Subcutaneous adipose tissue (tissue), 4 donors: Measurements from ENCODE around the gene IRAK2. TPM values are rescaled to one million over a fixed set of nuclear protein-coding genes. Genes with fewer than 3 reads are reported as not detected.

Experiments
- total RNA-seq, 4 donors: library from RNA; depleted of rRNA; stranded (reverse); fragments of >200 nt; gene quantifications; one replicate each; pipeline ENCODE4 v1.1.0, GENCODE V29; 2016
- TF ChIP-seq, protein P1 (sequence below): fragments of 450-650 bp; IDR thresholded peaks from one replicate; pipeline ENCODE4 v1.5.1; 2016; ENCODE audit warnings: low read depth, mild to moderate bottlenecking, control low read depth, antibody characterized with exemption, moderate library complexity

Gene IRAK2
- total RNA-seq, 4 donors from 2014 or later = 6.8 to 20.5 (median 13.7) TPM

DNA sequence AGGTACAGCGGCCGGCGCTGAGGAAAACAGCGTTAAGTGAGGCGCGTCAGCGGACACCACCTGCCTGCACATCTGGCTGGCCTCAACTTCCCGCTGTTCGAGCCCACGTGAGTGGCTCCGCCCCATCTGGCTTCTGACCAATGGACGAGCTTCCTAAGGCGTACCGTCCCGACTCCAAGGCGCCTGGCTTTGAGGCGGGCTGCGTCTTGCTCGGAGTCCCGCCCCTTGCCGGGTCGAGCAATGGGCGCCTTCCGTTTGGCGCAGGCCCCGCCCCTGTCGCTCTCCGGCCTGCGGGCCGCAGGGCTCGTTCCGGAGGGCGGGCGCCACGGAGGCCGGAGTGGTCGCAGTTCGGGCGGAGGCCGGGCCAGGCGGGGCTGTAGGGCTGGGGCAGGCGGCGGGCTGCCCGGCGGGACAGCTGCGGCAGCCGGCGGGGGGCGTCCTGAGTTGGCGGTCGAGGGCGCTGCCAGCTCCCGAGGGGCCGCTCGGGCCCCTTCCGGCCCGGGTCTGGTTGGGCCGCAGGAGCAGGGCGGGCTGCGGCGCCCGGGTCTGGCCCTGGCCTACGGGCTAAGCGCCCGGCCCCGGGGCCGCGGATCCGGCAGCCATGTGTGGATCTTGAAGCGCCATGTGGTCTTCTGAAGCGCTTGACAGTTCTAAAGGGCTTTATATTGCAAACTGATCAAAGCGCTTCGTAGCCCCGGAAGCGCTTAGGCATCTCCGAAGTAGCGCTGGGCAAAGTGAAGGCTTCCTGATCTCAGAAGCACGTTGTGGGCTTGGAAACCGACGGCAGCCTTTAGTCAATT lies 83.7 kb downstream of the IRAK2 start, which contains the start of gene TATDN2:
Gene TATDN2, plus strand, starts transcription at position 276 of the 800 bp plus-strand sequence. CDS start 742 bp downstream, outside the sequence.
- TF ChIP-seq, protein P1, sequence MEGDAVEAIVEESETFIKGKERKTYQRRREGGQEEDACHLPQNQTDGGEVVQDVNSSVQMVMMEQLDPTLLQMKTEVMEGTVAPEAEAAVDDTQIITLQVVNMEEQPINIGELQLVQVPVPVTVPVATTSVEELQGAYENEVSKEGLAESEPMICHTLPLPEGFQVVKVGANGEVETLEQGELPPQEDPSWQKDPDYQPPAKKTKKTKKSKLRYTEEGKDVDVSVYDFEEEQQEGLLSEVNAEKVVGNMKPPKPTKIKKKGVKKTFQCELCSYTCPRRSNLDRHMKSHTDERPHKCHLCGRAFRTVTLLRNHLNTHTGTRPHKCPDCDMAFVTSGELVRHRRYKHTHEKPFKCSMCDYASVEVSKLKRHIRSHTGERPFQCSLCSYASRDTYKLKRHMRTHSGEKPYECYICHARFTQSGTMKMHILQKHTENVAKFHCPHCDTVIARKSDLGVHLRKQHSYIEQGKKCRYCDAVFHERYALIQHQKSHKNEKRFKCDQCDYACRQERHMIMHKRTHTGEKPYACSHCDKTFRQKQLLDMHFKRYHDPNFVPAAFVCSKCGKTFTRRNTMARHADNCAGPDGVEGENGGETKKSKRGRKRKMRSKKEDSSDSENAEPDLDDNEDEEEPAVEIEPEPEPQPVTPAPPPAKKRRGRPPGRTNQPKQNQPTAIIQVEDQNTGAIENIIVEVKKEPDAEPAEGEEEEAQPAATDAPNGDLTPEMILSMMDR = no peak

- TF ChIP-seq, protein P1 = no peak
Observed at GRCh38 chr3:10248984-10249748, 84.4 kb downstream of the IRAK2 start.

DNA sequence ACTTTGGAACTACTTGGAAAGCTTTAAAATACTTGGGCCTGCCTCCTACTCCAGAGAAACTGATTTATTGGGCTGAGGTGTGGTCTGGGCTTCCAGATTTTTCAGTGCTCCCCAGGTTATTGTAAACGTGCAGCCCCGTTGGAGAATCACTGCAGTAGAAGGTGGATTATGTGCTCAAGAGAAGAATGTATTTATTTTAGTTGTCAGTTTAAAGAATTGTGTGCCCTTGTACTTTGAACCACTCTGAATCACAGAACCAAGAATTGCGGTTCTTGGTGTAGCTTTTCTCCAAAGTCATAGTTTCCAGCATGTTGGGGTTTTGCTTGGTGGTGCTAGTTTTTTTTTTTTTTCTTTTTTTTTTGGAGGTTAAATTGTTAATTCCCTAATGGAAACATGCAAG lies 85.1 kb downstream of the IRAK2 start:
- TF ChIP-seq, protein P1 = no peak

DNA sequence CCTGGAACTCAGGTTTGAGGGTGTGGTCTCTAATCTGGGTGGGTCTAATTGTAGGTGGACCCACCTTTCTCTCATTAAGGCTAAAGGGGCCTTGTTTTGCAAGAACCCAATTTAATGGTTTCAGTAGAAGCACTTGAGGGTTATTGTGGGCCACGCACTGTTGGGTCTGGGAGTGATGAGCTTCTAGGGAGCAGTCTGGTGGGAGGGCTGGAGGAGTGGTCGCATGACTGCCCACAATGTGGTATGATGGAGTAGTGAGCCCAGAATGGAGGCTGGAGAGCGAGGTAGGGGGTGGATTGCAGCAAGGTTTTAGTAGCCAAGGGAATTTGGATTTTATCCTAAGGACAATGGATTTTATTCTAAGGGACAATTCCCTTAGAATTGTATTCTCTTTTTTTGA lies 86.3 kb downstream of the IRAK2 start:
- TF ChIP-seq, protein P1 = no peak

DNA sequence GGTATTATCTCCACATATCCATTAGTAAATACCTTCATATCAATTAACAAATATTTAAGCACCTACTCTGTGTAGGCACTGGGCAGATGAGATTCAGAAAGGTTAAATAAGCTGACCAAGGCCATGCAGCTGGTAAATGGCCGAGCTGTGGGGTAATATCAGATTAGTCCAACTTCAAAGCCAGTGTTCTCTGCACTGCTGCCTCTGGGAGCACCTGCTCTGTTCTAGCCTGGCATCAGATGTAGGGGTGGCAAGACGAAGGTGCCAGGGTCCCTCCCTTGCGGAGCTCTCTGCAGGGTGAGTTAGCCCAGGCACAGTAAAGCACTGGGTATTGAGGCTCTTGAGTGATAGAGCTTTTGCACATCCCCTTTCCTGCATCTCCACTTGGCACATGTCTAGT lies 89.0 kb downstream of the IRAK2 start:
- TF ChIP-seq, protein P1 = no peak

- TF ChIP-seq, protein P1 = no peak
Observed at GRCh38 chr3:10255835-10256234, 91.1 kb downstream of the IRAK2 start.

DNA sequence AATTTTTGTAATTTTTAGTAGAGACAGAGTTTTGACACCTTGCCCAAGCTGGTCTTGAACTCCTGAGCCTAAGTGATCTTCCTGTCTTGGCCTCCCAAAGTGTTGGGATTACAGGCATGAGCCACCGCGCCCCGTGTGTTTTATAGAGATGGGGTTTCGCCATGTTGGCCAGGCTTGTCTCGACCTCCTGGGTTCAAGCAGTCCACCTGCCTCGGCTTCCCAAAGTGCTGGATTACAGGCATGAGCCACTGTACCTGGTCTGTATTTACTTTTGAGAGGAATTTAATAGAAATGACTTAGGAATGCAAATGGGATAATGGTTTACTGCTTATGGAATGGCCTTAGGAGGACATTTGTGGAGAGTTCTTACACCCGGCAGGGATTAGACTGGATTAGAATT lies 94.3 kb downstream of the IRAK2 start:
- TF ChIP-seq, protein P1 = no peak
